Upper lobe of left lung (tissue), 4 donors: Measurements from ENCODE around the gene MACROD2.

Experiments
- EP300 ChIP-seq, 4 donors: sonication (generic); formaldehyde crosslinking; IDR thresholded peaks; one replicate each; pipeline ENCODE4 v1.5.1; 2017; ENCODE audit warnings: antibody characterized with exemption in 4 of 4, control low read depth in 2 of 4
- POLR2A ChIP-seq, 4 donors: fragments of 450-650 bp; IDR thresholded peaks; one replicate each; pipeline ENCODE4 v1.5.1; 2016 to 2017; ENCODE audit warnings: antibody characterized with exemption in 4 of 4, mild to moderate bottlenecking in 2 of 4
- POLR2AphosphoS5 ChIP-seq, 2 donors: sonication (generic); formaldehyde crosslinking; IDR thresholded peaks; one replicate each; pipeline ENCODE4 v1.5.1; 2017; ENCODE audit warnings: antibody characterized with exemption in 2 of 2
- TF ChIP-seq, protein P1 (sequence below), 6 experiments: fragments of 450-650 bp in 4 of 6; fragments of 200-600 bp in 2 of 6; sonication (generic) in 2 of 6; IDR thresholded peaks; one replicate each; pipeline ENCODE4 v1.5.1; 2016 to 2019; ENCODE audit warnings: antibody characterized with exemption in 6 of 6

DNA sequence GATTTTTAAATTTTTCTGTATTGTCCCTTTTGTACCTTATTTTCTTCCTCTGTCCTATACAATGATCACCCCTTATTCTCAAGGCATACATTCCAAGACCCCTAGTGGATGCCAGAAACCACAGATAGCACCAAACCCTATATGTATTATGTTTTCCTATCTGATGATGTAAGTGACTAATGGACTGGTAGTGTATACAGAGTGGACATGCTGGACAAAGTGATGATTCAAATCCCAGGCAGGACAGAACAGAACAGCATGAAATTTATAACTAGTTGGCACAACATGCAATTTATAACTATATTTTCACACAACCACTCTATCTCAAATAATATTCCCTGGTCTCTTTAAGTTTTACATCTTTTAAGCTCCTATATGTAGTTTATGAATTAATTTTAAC lies 547.7 kb downstream of the MACROD2 start:
- TF ChIP-seq POLR2AphosphoS5 (IDR thresholded peaks at IDR 0.05) (no peak), POLR2A (IDR thresholded peaks at IDR 0.05) (no peak), EP300 (IDR thresholded peaks at IDR 0.05) (no peak)
- TF ChIP-seq, protein P1, sequence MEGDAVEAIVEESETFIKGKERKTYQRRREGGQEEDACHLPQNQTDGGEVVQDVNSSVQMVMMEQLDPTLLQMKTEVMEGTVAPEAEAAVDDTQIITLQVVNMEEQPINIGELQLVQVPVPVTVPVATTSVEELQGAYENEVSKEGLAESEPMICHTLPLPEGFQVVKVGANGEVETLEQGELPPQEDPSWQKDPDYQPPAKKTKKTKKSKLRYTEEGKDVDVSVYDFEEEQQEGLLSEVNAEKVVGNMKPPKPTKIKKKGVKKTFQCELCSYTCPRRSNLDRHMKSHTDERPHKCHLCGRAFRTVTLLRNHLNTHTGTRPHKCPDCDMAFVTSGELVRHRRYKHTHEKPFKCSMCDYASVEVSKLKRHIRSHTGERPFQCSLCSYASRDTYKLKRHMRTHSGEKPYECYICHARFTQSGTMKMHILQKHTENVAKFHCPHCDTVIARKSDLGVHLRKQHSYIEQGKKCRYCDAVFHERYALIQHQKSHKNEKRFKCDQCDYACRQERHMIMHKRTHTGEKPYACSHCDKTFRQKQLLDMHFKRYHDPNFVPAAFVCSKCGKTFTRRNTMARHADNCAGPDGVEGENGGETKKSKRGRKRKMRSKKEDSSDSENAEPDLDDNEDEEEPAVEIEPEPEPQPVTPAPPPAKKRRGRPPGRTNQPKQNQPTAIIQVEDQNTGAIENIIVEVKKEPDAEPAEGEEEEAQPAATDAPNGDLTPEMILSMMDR (IDR thresholded peaks at IDR 0.05): no peak
